Measurements from ENCODE around the gene CAPN15.

DNA sequence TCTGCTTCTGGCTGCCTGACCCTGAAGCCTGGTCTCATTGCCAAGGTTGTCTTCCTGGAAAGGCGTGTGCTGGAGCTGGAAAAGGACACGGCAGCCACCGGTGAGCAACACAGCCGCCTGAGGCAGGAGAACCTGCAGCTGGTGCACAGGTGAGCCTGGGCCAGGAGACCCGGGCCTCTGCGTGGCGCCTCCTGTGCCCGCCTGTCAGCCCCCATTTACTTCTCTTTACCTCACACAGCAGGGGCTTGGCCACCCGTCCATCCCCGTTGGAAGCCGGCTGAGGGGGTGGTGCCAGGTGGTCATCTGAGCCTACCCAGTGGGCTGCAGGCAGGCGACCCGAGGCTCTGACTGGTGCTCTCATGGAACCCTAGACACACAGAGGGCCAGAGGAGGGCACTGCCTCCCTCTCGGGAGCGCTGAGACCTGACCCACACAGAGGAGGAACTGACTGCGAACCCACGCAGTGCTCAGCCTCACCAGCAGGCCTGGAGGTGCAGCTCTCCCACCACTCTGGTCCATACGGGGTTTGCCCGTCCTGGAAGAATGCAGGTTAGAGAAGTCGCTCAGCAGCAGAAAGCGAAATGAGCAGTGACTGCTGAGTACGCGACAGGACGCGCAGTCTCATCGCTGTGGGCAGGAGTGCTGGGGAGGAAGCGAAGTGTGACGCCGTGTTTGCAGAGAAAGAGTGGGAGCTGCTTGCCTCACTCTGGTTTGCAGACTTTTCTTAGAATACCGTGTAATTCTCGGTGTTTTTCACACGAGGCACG lies 21.9 kb upstream of the CAPN15 start:
- TF ChIP-seq, protein P1, sequence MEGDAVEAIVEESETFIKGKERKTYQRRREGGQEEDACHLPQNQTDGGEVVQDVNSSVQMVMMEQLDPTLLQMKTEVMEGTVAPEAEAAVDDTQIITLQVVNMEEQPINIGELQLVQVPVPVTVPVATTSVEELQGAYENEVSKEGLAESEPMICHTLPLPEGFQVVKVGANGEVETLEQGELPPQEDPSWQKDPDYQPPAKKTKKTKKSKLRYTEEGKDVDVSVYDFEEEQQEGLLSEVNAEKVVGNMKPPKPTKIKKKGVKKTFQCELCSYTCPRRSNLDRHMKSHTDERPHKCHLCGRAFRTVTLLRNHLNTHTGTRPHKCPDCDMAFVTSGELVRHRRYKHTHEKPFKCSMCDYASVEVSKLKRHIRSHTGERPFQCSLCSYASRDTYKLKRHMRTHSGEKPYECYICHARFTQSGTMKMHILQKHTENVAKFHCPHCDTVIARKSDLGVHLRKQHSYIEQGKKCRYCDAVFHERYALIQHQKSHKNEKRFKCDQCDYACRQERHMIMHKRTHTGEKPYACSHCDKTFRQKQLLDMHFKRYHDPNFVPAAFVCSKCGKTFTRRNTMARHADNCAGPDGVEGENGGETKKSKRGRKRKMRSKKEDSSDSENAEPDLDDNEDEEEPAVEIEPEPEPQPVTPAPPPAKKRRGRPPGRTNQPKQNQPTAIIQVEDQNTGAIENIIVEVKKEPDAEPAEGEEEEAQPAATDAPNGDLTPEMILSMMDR (IDR thresholded peaks at IDR 0.05) = no peak
- no peak for TF ChIP-seq POLR2A (IDR thresholded peaks at IDR 0.05)

Measured in suprapubic skin (tissue), 3 donors.